ENCODE results near the gene KMT5B.
"Not testable (repeated sequence)": the region's sequence is repeated elsewhere in the genome, so short reads cannot be mapped to it uniquely, and the experiment has no call there.

The KMT5B gene

DNA sequence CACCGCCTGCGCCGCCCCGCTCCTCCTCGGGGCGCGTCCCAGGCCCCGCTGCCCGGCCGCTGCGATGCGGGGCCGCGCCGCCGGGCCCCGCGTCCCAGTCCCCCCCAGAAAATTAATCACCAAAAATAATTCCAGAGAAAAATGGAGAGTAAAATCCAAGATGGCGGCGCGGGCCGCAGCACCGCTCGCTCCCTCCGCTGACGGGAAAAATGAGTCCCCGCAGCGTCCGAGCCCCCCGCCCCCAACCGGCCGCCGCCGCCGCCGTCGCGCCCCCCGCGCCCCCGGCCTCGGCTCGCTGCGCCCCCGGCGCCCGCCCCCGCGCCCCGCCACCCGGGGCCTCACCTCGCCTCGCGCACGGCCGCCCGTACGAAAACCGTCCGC, at the start of gene KMT5B:
TSS of gene KMT5B (minus strand) at position 162 of the 381 bp plus-strand sequence. CDS start 23,220 bp downstream, outside the sequence.
- no peak for DNase-seq

DNA sequence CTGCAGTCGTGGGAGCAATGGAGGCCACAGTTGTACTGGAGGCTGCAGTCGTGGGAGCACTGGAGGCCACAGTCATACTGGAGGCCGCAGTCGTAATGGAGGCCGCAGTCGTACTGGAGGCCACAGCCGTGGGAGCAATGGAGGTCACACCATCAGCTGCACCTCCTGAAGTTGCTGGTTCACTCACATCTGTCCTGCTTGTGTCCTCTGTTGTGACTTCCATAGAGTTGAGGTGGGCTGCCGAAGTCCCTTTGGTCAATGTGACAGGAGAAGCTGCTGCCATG, 49.4 kb upstream of the KMT5B start:
- DNase-seq, result no peak

DNA sequence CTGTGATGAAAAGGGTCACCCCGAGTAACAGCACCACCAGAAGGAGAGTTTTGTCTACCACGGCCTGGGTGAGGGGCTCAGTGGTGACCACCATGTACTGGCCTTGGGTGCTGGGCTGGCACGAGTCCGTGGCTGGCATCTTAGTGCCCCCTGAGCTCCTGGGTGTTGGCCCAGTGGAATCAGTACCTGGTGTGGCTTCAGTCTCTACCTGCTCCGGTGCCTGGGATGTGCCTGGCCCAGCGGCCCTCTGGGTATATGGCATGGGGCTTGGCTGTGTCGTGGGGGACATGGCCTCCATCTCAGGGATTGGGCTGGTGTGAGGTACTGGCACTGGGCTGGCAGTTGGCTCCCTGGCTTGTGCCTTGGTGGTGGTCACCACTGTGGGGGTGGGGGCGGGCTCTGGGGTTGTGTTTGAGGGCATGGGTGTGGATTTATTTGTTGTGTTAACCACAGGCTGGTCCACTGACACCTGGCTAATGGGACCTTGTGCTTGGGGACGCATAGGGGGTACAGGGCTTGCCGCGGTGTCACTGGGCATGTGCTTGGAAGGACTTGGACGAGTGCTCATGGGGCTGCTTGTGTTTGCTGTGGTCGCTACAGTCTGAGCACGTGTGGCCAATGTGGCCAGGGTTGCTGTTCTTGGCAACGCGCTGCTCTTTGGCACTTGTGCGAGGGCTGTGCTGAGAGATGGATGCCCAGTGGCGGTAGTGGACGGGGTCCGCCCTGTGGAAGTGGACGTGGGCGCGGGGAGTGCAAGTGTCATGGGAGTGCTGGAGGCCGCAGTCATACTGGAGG, 48.9 kb upstream of the KMT5B start:
- DNase-seq, result no peak

DNA sequence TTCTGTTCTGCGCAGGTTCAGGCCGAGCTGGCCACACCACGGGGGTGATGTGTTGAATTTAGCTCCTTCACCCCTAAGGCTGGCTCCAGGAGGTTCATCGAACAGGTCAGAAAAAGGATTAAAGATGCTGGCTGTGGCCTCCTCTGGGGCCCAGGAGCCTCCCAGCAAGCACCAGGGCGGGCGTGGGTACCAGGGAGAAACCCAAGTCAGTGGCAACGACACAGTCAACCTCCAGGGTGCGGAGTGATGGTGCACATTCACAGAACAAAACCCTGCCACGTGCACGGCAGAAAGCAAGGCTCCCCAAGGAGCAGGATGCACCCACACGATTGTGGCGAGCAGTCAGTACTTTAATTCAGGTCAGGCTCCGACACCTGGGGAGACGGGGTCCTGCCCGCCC, 47.9 kb upstream of the KMT5B start:
- DNase-seq, result no peak

DNA sequence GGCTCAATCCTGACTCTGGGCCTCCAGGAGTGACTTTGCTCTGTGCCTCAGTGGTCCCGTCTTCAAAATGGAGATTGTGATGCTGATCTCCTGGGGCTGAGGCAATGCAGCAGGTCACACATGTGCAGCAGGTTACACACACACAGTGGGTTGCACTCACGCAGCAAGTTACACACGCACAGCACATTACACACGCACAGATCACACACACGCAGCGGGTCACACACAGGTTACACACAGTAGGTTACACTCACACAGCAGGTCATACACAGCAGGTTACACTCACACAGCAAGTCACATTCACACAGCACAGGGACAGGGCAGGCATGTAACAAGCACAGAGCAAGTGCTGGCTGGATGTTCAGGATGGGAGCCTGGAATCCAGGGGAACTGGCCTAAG, 47.4 kb upstream of the KMT5B start:
- no peak for DNase-seq

DNA sequence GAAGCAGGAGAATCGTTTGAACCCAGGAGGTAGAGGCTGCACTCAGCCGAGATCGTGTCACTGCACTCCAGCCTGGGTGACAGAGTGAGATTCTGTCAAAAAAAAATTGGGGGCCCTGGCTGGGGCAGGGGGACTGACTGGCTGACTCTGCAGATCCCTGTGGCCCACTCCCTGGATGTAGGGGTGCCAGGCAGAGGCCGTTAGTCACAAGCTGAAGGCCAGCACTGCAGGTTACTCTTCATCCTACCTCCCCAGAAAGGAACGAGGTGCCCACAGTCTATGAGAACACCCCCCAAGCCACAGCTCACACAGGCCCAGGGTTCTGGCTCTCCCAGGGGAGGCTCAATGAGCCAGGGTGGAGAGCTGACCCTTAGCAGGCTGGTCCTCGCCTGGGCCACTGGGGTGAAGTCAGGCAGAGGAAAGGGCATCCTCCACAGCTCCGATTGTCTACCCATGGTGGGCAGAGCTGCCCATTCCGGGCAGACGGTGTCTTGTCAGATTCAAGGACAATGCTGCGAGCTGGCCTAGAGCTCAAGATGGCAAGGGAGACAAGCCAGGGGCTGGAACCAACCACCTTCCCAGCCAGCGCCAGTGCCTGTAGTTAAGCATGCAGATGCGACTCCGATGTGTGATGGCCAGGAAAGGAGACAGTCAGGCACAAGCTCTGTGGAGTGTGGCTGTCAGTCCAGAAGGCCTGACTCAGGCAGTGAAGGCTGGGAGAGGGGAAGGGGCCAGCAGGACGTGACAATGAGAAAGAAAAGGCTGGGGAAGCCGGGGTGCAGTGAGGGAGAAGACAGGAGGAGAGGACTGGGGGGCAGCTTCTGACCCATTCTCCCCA, 46.2 kb upstream of the KMT5B start:
- no peak for DNase-seq

DNA sequence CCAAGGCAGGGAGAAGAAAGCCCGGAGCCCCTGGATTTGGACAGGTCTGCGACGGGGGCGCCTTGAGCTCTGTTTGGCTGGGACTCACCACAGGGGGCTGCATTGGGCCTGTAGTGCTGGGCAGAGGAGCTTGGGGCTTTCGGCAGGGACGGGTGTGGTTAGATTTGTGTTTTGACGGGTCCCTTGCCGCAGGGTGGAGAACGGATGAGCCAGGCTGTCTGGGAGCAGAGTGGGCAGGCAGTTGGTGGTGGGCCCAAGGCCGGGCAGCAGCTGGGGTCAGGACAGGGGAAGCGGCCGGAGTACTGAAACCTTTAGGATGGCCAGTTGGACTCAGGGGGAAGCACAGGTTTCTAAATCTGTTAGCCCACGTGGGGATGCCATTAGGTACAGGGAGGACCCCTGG, 45.3 kb upstream of the KMT5B start:
- DNase-seq, result no peak

DNA sequence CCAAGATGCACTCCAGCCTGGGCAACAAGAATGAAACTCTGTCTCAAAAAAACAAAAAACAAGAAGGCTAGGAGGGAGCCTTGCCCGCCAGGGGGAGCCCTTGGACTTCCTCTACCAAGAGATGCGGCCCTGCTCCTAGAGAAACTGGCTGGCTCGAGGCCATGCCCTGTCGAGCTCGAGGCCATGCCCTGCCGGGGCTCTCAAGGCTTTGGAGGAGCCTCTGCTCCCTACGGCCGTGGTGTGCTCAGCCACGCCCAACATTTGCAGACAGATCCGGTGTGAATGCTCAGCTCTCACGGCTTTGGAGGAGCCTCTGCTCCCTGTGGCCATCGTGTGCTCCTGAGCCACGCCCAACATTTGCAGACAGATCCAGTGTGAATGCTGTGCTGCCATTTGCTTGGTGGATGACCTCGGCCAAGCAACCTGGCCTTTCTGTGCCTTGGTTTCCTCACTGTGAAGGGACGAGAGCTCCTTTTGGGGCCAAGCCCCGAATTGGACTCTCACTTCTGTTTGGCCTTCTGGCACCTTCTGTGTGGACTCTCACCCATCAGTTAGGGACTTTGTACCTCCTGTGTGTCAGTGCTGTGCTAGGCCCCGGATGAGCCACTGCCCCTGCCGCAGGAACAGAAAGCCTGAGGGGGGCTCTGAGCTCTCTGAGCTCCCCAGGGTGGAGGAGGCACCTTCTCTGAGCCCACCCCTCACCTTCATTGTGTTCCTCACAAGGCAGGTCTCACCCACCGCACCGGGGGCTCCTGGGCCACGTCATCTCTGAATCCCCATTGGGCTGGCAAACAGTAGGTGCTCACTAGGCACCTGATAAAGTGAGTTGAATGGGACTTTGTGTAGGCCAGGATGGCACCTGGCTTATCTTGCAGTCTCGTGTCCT, 44.6 kb upstream of the KMT5B start:
- DNase-seq, result peak; percentile 11

DNA sequence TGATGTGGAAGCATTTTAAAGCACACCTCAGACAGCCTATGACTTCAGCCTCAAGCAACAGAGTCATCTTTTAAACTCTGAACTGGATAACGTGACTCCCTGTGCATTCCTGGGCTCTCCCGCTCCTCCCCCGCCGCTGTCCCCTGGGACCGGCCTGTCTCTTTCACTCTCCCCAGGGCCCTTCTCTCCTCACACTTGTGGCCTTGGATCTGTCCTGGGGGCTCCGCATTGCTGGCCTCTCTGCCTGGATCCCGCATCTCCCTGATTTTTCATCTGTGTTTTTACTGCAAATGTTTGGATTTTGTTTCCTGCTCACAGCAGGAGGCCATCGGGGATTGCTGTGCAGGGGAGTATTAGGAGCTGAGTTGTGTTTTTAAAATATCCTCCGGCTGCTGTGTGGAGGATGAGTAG, 43.2 kb upstream of the KMT5B start:
- DNase-seq, result no peak

DNA sequence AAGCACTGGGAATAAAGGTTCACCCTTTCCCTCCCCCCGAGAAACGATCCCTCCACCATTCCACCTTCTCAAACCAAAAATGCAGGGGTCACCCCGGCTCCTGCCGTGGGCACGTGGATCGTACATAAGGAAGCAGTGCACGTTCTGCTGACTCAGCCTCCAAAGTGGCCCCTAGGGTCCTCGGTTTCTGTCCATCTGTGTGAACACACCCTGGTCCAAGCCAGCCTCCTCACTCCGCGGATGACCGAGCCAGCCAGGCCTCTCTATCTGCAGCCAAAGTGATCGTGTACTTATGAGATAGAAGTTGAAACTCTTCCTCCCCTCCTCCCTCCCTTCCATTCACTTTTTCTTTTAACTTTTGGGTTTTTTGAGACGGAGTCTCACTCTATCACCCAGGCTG, 42.4 kb upstream of the KMT5B start:
- DNase-seq, result no peak

DNA sequence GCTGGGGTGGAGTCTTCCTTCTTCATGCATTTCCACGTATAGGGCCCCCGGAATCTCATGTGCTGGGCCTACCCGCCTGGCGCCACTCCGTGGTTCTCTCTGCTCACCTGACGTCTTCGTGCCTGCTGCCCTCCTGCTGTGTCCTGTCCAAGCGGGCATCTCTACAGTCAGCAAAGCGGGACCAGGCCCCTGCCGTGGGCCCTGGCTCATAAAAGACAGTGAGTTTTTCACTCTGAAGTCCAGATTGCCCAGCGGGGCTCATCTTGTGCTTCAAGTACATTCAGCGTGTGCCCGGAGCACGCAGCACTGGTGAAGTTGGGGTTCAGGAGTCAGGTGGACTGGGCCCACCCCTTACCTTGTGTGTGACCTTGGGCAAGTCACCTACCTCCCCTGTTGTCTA, 41.3 kb upstream of the KMT5B start:
- DNase-seq, result no peak

DNA sequence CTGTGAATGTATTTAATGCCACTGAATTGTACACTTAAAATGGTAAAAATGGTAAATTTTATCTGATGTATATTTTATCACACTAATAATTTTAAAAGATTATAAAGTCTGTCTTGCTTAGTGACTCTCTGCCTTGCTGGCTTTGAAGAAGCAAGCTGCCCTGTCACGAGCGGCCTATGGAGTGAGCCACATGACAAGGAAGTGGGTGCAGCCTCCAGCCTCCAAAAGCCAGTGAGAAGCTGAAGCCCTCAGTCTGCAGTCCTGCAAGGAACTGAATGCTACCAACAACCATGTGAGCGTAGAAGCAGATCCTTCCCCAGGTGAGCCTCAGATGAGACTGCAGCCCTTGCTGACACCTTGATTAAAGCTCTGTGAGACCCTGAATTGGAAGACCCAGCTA, 38.7 kb upstream of the KMT5B start:
- DNase-seq, result no peak

DNA sequence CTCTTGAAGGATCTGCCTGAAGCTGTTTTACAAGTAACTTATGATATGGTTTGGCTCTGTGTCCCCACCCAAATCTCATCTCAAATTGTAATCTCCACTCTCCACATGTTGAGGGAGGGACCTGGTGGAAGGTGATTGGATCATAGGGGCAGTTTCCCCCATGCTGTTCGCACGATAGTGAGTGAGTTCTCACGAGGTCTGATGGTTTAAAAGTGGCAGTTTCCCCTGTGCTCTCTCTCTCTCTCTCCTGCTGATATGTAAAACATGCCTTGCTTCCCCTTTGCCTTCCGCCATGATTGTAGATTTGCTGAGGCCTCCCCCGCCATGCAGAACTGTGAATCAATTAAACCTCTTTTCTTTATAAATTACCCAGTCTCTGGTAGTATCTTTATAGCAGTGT, 31.8 kb upstream of the KMT5B start:
- DNase-seq, result not testable (repeated sequence)

DNA sequence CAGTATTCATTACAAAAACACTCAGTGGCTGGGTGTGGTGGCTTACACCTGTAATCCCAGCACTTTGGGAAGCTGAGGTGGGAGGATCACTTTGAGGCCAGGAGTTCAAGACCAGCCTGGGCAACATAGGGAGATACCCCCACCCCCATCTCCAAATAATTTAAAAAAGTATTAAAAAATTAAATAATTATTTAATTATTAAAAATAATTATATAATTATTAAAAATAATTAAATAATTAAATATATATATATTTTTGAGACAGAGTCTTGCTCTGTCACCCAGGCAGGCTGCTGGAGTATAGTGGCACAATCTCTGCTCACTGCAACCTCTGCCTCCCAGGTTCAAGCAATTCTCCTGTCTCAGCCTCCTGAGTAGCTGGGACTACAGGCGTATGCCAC, 30.8 kb upstream of the KMT5B start:
- DNase-seq, result not testable (repeated sequence)

DNA sequence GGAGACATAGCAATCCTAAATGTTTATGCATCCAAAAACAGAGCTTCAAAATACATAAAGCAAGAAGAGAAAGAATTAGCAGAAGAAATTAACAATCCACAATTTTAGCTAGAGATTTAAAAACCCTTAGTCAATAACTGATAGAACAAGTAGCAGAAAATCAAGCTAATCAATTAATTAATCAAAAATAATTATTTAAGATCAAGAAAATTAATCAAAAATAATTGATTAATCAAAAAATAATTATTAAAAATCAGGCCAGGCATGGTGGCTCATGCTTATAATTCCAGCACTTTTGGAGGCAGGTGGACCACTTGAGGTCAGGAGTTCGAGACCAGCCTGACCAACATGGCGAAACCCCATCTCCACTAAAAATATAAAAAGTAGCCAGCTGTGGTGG, 29.5 kb upstream of the KMT5B start:
- no peak for DNase-seq

DNA sequence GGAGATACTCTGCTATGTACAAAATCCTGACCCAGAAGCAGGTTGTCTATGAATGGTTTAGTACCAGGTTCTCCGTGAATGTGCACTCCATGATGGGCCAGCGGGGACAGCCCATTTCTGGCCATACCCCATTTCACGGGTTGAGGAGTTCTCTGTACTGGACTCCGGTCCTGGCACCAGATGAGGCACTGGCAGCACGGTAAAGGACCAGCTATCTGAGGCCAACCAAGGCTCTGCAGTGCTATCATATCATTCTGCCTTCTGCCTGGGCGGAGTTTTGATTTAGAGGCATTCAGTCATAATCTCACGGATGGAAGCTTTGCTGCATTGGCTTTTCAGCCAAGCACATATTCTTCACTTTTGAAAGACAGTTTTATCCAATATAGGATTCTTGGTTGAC, 18.5 kb upstream of the KMT5B start:
- DNase-seq, result no peak

DNA sequence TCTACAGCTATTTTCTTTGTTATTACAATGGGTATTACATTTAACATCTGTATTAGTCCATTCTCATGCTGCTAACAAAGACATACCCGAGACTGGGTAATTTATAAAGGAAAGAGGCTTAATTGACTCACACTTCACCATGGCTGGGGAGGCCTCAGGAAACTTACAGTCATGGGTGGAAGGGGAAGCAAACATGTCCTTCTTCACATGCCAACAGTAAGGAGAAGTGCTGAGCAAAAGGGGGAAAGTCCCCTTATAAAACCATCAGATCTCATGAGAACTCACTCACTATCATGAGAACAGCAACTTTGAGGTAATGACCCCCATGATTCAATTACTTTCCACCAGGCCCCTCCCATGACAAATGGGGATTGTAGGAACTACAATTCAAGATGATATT, 16.5 kb upstream of the KMT5B start:
- DNase-seq, result no peak

DNA sequence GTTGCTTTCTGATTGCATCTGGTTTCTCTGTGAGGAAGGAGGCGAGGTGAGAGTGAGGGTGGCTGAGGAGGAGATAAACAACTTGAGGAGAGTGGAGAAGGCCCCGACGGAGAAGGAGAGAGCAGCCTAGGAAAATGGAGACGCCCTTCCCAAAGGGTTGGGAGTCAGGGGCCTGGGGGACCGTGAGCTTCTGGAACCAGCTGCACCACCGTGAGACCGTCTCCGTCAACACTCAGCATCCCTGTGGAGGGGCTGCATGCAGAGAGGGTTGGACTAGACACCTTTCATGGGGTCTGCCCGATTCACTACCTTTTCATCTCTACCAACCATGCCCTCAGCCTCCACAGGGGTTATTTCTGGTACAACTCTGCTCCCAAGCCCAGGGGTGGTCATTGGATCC, 13.3 kb upstream of the KMT5B start:
- DNase-seq, result no peak

DNA sequence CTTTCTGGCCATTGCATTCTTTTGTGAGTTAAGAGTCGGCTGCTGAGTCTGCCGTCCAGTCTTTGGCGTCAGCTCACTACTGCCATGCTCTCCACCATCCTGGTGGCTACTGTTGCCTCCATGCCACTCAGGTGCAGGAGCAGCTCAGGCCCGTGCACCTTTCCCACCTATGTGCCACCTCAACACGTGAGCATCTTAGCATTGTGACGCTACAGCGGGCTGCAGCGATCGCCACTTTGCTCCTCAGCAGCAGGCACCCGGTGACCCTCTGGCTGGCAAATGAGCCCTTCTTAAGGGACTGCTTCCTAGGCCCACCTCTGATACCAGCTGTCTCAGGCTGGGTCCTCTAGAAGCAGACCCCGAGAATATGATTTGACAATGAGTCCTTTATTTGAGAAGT, 11.5 kb upstream of the KMT5B start:
- no peak for DNase-seq

DNA sequence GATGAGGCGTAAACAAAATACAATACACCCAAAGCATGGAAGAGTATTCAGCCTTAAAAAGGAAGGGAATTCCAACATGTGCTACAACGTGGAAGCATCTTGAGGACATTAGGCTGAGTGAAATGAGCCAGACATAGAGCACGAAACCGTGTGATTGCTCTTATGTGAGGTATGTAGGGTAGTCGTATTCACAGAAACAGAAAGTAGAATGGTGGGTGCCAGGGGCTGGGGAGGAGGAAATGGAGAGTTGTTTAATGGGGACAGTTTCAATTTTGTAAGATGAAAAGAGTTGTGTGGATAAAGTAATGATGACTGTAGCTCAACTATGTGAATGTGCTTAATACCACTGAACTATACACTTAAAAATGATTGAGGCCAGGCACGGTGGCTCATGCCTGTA, 10.2 kb upstream of the KMT5B start:
- DNase-seq, result no peak

DNA sequence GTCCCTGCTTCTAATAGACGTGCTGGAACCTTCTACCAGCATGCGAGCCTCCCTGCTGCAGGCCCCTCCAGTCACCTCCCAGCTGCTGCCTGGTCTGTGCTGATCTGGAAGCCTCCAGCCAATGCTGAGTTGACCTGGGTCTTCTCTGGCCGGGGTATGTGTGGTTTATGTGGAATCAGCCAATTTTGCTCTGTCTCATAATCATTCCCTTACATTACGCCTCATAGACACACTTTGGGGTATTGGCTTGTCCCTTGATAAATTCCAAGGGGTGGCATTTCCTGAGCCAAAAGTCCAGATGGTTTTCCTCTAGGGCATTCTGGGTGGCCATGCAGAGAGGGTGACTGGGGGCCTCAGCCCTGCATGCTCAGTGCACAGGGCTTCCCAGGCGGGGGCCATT, 8.3 kb upstream of the KMT5B start:
- no peak for DNase-seq

DNA sequence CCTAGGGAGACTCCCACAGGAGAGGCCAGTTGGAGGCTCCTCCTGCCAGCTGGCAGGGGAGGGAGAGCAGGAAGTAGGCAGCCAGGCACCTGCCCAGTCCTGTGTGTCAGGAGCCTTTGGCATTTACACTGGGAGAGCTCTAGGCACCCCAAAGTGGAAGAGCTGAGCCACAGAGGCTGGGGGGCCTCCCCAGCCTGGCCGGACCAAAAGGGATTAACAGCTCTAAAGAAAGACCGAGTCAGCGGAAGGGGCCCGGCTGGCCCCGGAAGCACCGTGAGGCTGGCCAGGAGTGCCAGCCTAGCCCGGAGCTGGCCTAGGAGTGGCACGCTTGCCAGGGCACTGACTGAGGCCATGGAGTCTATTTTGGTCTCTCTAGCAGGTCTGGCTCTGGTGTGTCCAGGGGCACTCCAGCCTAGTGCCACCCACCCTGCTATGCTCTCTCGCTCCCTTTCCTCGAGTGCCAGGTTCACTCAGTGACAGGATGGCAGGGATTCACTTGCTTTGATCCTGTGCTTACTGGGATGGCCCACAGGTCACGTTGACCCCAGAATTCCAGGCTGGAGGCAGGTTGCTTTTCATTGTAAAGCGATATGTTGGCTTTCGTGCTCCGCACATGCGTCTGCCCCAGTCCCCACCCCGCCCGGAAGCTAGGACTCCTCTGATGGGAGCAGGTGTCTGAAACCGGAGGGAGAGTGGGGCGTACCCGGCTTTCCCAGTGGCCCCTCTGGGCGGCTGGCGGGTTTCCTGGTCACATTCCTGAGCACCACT, 3.3 kb upstream of the KMT5B start:
- DNase-seq, result no peak
